ENCODE data around the gene LDLRAD3. TPM values are rescaled to one million over a fixed set of nuclear protein-coding genes. Genes with fewer than 3 reads are reported as not detected.

Gene LDLRAD3
- polyA plus RNA-seq, 4 donors = 21.3 to 27.8 (median 22.4) TPM

DNA sequence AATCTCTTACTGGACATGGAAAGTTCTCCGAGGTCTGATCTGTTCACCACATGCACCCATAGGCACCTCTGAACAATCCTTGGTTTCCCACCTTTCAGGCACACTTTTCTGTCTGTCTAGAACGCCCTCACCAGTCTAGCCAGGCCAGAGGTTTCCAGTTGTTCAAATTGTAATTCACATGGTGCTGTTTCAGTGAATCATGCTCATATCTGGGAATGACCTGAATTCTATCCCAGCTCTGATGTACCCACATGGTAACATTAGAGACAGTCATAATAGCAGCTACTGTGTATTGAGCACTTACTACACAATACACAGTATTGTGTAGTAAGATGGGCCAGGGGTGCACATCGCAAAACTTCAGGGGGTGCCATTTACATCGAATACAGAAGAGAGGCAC lies 207.1 kb downstream of the LDLRAD3 start:
- no peak for DNase-seq (ENCODE audit: low read depth in 4 of 4, low spot score in 3 of 4)

DNA sequence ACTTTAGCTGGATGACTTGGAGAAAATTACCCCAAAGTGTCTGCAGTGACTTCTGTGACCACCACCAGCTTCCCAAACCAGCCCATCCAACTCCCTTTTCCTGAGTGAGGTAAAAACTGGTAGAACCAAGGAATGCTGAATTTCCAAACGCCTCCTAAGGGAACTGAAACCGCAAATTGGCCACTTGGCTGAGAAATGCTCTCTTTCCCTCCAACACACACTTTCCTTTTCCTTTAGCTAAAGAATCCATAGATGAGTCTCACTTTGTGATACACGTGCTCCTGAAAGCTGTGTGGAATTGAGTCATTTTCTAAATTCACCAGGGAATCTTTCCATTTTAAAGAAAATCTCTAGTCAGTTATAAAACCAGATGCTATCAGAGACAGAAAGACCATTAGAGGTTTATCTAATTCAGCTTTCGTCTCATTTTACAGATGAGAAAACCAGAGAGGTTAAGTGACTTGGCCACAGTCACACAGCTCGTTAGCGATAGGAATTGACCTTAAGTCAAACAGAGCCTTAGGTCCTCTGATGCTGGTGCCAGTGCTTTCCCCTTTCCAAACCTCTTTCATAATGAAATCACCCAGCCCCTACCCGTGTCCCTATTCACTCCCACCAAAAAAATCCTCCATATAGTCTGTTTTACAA lies 208.2 kb downstream of the LDLRAD3 start:
- no peak for DNase-seq (ENCODE audit: low read depth in 4 of 4, low spot score in 3 of 4)

DNA sequence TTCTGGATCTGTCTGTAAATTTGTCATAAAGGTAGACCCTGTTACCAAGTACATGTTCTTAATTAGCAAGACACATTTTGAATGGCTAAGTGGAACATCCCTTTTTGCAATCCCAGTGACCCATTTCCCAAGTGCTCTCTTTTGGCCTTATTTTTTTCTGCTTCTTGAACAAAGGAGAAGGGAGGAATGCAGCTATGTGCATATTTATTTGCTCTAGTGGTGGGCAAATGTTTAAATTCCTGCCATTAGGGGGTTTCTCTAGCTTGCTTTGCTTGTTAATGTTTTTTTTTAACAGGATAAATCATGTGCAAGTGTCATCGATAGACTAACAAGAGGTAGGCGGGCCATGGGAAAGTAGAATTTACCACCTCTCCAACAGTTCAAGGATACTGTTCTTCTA lies 209.7 kb downstream of the LDLRAD3 start:
- DNase-seq (ENCODE audit: low read depth in 4 of 4, low spot score in 3 of 4) = no peak

DNA sequence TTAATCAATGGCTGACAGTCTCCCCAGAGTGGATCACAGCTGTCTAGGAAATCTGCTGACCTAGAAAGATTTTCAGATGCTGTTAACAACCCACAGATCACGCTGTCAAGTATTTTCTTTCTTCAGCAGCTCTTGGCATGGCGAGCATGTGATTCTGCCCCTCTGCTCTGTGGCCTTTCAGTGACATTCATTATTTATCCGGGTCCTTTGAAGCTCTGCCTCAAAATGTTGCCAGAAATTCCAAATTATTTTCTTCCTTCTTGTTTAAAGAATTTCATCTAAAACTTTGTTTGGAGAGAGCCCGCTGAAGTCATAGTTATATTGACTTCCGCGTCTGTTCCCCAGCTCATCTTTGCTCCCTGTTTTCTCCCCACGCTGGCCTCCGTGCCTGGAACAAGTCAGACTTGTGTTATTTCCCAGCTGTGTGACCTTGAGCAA lies 211.3 kb downstream of the LDLRAD3 start:
- no peak for DNase-seq (ENCODE audit: low read depth in 4 of 4, low spot score in 3 of 4)

DNA sequence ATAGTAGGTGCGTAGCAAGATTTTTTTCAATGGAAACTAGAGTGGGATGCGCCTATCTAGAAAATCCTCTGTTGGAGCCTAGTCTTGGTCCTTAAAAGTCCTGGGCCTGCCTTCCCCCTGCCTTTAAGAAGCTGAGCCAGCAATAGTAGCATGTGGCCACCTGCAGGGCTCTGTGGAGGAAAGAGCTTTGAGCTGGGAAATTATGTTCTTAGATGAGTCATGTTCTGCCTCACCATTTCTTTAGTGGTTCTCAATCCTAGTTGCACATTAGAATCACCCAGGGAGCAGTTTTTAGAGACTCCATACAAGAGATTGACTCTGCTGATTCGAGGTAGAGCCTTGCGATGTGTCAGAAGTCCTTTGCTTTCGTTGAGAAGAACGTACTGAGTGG lies 211.9 kb downstream of the LDLRAD3 start:
- no peak for DNase-seq (ENCODE audit: low read depth in 4 of 4, low spot score in 3 of 4)

DNA sequence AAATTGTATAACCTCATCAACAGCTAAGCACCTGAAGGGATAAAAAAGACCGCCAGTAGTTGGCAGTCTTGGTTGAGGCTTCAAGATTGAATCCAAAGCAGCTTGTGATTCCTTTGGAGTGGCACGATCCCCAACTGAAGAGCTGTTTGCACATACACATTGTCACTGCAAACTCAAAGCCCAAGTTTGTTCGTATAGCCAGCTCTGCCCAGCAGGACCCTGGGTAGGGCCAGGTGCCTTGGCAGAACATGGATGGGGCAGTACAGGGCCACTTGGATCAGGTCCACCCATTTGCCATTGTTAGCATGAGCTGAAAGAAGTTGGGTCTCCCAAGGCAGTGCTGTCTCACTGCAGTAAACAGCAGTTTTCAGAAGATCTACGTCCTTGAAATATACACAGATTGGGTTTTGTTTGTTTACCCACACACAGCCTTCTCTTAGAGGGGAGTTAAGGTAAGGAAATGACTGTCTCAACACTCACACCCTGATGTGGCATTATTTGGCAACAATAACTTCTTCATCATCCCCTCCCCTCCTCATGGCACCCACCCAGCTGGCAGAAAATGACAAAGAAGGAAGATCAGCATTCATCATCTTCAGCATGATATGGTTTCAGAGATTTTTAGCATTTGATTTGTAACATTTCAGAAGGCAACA lies 212.4 kb downstream of the LDLRAD3 start:
- no peak for DNase-seq (ENCODE audit: low read depth in 4 of 4, low spot score in 3 of 4)

DNA sequence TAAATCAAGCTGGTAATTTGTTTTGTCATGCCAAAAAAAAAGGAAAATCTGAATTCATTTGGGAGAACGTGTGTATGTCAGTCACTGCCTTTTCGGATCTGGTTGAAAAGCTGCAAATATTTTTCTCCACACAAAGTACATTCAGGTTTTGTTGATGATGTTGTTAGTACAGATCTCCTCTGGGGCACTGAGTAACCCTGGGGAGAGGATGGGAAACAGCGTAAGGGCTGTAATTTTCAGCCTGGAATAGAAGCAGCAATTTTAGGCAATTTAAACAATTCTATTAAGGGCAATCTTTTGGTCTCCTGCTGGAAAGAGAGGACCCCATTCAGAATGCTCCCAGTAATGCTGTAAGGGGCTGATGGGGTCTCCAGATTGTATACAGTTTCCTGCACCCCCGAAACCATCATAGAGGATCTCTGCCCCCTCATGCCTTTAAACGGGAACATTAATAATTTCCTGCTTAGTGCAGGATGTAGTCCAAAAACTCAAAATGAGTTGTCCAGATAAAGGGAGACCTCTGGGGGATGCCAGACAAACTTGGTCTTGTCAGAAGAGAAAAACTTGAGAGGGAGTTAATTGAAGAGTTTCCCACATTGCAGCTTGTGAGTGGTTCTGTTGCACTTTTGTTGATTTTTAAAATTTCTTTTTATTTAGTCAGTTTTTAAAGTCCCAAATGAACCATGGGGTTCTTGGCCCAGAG lies 213.1 kb downstream of the LDLRAD3 start:
- no peak for DNase-seq (ENCODE audit: low read depth in 4 of 4, low spot score in 3 of 4)

DNA sequence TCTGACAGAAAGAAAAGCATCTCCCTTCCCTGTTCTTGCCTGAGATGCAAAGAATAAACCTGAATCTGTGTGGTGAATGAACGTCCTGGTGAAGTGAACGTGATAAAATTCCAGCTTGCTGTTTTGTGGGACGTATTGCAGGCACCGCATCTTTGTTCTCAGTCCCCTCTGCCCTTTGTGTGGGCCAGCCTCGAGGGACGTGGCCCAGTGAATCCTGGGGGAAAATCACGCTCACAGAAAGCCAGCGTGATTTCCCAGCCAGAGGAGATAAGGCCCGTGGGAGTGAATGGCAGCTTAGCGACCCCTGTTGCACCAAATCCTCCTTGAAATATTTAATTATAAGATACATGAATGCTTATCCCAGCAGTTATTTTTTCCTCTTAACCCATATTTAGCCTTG lies 216.2 kb downstream of the LDLRAD3 start:
- no peak for DNase-seq (ENCODE audit: low read depth in 4 of 4, low spot score in 3 of 4)

DNA sequence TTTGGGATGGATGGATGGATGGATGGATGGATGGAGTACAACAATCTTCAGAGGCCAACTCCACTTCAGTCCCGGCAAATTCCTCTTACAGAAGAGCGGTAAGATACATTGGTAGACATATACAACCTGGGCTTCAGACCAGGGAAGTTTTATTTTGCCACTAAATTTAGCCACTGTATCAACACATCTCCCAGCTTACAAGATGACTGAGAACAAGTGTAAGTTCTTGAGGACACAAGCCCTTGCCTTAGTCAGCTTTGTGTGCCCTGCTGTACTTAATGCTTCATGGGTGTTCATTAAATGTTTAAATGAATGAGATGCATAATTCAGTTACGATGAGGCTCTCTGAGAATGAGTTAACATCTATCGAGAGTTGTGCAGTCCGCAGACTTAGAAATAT lies 217.7 kb downstream of the LDLRAD3 start:
- no peak for DNase-seq (ENCODE audit: low read depth in 4 of 4, low spot score in 3 of 4)

DNA sequence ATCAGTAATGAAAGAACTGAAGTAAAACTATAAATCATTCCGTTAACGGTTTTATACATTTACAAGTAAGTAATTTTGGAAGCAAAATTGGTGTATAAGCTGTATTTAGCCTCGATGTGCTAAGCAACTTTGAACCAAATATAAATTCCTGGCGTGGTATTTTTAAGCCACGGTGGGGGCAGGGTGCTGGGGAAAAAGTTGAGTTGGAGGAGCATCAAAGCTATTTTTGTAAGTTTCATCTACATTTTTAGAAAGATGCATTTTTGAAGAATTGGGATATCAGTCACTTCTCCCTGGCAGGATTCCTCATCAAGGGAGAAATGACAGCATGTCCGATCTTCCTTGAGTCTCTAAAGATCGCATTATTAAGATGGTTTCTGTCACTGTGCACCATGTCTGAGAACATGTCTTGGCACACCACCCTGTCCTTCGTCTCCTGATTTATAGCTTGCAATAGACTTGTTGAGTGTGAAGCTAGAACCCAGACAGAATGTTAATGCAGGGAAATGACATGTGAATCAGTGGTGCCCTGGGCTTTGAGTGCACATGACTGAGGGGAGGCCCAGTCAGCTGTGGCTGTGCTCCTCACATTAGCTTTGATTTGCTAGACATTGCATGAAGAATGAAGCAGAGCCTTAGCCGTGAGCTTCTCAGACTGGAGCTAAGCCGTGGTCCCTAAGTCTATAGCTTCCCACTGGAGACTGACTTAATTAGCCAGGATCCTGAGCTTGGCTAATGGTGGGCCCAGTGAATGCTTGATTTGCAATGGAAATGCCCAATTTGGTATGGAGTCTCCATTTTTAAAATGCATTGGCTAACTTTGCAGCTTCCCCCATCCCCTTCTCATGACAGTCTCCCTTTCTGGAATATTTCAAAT lies 218.4 kb downstream of the LDLRAD3 start:
- no peak for DNase-seq (ENCODE audit: low read depth in 4 of 4, low spot score in 3 of 4)

DNA sequence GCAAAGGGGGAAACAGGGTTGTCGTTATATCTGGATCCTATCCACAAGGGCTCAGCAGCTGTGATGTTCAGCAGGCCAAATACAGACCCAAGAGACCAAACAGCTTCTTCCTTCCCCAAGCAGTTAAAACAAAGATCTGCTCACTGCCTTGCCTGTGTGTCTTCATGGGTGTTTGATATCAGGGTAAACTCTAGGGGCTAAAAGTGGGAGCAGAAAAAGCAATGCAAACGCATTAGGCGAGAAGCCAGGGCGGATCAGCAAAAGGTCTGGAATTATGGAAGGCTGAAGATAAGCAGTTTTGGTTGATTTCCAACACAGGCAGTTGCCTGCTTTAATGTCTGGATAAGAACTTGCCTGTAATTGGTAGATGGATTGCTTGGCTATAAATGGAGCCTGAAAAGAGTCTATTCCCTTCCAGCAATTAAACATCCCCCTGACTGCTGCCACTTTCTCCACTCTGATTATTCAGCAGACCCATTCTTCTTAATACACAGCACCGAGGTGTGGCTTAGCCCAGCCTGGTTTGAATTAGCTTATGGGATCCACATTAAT lies 219.1 kb downstream of the LDLRAD3 start:
- no peak for DNase-seq (ENCODE audit: low read depth in 4 of 4, low spot score in 3 of 4)

DNA sequence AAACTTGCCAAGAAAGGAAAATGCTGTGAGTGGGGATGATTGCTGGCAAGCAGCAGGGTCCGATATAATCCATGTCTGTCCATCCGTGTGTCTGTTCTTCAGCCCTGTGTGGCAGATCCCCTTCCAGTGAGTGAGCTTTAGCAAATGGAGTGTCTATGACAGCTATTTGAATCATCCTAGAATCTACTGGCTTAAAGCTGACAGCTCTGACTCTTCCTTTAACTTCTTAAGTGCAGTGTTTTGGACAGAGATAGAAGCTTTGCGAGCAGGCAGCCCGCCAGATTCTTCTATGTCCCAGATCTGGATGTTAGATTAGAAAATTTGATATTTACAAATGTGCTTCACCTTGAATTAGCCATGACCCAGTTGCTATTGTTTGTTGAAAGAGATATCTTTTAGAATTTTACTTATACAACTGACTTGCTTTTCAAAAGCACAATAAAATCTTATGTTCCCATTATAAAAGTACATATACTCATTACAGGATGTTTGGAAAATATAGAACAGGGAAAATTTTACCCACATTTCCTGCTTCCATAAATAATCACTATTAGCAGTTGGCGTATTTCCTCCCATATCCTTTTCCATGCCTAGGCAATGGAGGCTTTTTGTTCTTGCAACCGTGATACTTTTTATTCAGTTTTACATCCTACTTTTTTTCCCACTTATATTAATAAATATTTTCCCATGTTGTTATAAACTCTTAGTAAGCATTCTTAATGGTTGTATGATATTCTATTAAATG lies 220.8 kb downstream of the LDLRAD3 start:
- no peak for DNase-seq (ENCODE audit: low read depth in 4 of 4, low spot score in 3 of 4)

DNA sequence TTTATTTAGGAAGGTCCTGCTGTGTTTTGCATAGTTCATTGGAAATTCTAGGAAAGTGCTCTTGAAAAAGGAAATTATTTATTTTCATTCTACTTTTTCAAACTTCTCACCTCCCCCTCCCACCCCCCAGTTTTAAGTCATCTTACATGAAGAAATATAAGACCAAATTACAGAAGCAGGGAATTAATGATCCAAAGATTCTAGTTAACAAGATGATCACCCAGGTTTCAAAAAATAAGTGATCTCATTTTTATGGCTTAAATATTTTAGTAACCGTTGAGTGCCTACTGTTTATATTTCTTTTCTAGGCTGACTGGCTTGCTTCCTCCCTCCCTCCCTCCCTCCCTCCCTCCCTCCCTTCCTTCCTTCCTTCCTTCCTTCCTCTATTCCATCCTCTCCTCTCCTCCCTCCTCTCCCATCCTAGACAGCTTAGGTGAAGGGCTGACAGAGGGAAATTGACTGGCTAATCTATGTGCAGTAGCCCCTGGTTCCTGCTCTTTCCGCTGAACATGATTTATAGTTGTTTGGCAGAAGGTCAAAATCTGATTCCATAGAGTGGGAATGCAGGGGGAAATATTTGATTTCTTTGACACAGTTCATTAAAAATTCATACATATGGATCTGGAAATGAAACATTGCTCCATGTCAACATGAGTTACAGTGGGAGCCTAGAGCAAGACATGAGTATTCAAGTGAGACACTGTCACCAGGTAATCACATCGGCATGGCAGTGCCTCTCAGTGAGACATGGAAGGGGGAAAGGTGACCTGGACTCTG lies 221.9 kb downstream of the LDLRAD3 start:
- DNase-seq (ENCODE audit: low read depth in 4 of 4, low spot score in 3 of 4) = no peak

DNA sequence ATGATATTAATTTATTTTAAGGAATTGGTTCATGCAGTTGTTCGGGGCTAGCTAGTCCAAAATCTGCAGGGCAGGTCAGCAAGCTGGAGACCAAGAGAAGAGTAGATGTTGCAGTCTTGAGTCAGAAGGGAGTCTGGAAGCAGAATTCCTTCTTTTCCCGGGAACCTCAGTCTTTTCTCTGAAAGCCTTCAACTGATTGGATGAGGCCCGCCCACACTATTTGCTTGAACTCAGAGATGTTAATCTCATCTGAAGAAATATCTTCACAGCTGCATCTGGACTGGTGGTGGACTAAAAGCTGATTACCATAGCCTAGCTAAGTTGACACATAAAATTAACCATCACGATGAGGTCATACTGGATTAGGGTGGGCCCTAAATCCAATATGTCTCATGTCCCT lies 223.2 kb downstream of the LDLRAD3 start:
- no peak for DNase-seq (ENCODE audit: low read depth in 4 of 4, low spot score in 3 of 4)

DNA sequence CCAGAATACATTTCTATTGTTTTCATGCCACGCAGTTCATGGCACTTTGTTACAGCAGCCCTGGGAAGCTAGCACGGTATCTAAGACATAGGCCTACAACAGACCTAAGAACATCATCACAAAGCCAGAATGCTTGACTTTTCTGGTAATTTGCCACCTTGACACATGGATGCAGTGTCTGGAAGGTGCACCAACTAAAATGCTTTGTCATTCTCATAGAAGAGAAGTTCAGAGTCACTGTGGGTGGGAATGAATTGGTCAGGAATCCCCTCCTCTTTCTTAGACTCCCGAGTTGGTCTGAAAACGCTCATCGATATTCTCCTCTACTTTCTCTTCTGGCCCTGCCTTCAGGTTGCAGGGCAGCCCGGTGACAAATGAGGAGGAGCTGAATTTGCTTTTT lies 223.9 kb downstream of the LDLRAD3 start:
- DNase-seq (ENCODE audit: low read depth in 4 of 4, low spot score in 3 of 4) = no peak

DNA sequence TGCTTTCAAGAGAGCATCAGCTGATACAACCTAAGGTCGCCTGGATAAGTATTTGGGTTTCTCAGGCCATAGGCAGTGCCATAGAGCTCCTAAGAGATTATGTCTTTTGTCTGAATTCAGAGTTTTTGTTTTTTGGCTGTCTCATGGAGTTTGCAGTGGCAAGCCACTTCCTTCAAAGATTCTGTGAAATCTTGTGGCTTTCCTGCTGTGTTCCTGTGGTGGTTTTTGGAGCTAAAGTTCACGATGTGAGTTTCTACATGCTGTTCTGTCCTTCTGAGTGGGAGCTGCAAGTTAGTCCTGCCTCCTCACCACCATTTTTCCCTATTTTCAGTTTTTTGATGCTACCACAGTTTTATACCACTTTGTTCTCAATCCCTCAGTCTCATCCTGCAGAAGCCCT lies 234.0 kb downstream of the LDLRAD3 start:
- DNase-seq (ENCODE audit: low read depth in 4 of 4, low spot score in 3 of 4) = no peak

DNA sequence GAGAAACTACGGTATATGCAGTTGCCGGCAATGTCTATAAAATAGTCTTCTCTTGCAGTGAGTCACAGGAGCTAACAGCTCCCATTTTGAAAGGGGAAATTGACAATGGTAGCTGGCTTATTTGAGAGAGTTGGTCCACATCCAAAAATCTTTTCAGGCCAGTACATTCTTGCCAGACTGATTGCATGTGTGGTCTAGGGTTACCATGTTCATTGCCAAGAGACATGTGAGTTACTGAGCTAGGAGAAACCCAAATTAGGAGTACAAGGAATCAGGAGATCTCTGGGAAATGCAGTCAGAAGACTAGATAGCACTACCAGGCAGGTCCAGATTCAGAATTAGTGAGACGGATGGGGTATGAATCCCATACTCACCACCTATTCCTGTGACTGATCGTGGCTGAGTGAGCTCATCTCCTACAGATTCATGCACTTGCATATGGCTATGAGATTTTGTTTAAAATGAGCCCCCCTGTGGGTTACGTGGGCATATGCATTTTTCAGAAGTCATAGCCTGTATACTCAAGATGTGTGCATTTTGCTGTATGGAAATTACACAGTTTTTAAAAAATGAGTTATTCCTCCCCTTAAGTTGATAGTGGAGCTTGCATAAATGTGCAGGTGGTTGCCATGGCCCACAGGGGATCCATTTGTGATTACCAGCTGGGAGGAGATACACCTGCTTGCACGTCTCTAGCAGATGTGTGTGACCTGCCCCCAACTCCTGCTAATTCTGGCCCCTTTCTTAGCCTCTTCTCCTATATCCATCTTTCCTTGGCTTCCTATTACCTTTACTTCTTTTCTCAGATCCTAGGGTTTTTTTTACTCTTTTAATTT lies 242.7 kb downstream of the LDLRAD3 start:
- no peak for DNase-seq (ENCODE audit: low read depth in 4 of 4, low spot score in 3 of 4)

DNA sequence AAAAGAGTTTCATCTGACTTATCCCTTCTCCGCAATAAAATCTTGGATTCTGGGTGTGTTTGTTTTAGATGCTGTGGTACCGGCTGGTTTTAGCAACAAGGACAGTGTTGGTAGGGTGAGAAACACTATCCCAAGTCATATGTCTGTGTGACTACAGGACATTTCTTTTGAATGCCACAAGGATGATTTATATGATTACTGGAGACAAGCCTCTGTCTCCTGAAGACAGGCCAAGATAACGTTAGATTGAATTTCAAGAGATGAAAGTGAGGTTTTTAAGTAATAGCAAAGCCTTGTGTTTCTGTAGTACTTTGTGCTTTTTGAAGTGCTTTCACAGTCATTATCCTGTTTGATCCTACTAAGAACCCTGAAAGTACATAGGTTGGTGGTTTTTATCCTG lies 243.8 kb downstream of the LDLRAD3 start:
- no peak for DNase-seq (ENCODE audit: low read depth in 4 of 4, low spot score in 3 of 4)

All from left renal pelvis (tissue), 4 donors.